ENCODE data around the gene HAS3. TPM values are rescaled to one million over a fixed set of nuclear protein-coding genes. Genes with fewer than 3 reads are reported as not detected.

HAS3 gene
- total RNA-seq, 1 experiment from 2014 or later: 100 TPM

DNA sequence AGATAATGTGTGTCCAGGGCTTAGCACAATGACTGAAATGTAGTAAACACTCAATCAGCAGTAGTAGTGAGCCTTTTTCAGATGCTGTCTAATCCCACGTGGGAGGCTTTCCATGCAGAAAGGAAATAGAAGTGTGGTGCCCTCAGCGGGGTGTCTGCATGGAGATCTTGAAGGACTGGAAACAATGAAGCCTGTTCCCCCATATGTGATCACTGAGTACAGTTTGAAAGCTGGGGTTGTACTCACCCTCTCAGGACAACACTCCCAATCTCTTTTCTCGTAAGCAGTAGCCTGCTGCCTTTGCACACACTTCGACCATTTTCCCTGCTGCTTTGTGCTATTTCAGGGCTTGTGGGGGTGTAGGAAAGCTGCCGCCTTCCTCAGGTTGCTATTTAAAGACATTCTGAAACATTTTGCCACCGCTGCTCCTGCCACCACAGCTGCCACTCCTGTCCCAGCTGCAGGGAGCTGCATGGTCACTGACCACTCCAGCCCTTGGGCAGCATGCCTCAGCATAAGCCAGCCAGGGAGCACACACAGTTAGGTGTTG is 40.6 kb upstream of the HAS3 start:
- Histone ChIP-seq H3K4me1 (ENCODE audit: insufficient read depth, low read length) (peaks cover 12% of the 10 kb centered on the region; the same call in 1 of the 2 replicates), H2BK15ac (ENCODE audit: low read depth, low read length) (no peak overlapping the region), H3K4me2 (ENCODE audit: insufficient read depth, insufficient read length, low read length) (no peak overlapping the region), H2AFZ (ENCODE audit: low read length) (no peak overlapping the region), H3K79me1 (ENCODE audit: insufficient read depth, low read depth, low read length, poor library complexity, severe bottlenecking) (no peaks in the 10 kb centered on the region), H2AK5ac (ENCODE audit: insufficient read length, low read length) (no peak overlapping the region), H2BK5ac (ENCODE audit: insufficient read length, low read length) (no peak overlapping the region), H3K23me2 (ENCODE audit: insufficient read length, low read depth, low read length, poor library complexity, severe bottlenecking) (no peaks in the 10 kb centered on the region), H4K5ac (ENCODE audit: insufficient read length, low read depth, low read length) (no peak overlapping the region), H2BK120ac (ENCODE audit: low read depth, low read length, poor library complexity, severe bottlenecking) (no peak overlapping the region), H3T11ph (ENCODE audit: low read length) (no peak overlapping the region), H4K91ac (ENCODE audit: insufficient read length, low read depth, low read length) (no peak overlapping the region), H3K27me3 (ENCODE audit: insufficient read depth, low read length) (no peaks in the 10 kb centered on the region), H3K27ac (ENCODE audit: insufficient read length, low read depth, low read length) (no peak overlapping the region), H3K18ac (ENCODE audit: insufficient read length, low read depth, low read length) (peak overlapping the region; percentile 32), H4K20me1 (ENCODE audit: control insufficient read depth, insufficient read depth, insufficient read length) (no peaks in the 10 kb centered on the region), H3K14ac (ENCODE audit: insufficient read depth, low read length) (peak overlapping the region; percentile 3; the same call in 1 of the 2 replicates), H3K79me2 (ENCODE audit: insufficient read depth, low read length) (no peaks in the 10 kb centered on the region), H2BK20ac (ENCODE audit: low read depth, low read length, poor library complexity, severe bottlenecking) (no peak overlapping the region), H3K9me3 (ENCODE audit: control insufficient read depth, low read depth, low read length) (no peaks in the 10 kb centered on the region), H2BK12ac (ENCODE audit: insufficient read length, low read depth, low read length) (no peak overlapping the region), H4K8ac (replicated peaks; ENCODE audit: insufficient read length, low read depth, low read length) (no peak overlapping the region), H3K56ac (ENCODE audit: insufficient read length, low read depth, low read length) (no peak overlapping the region), H3K9ac (ENCODE audit: extremely low read depth, insufficient read length, low read length) (no peak overlapping the region), H3K23ac (ENCODE audit: insufficient read length, low read depth, low read length) (no peak overlapping the region), H3K4ac (ENCODE audit: low read depth, low read length) (no peak overlapping the region)
- H3K36me3 Mint-ChIP-seq (ENCODE audit: insufficient read depth in 1 of 3, low read depth in 3 of 3): 0 out of 7 replicates have a peak, but pooled peaks cover 0 to 2% (median 0%) of the 10 kb centered on the region in 3 experiments
- WGBS (ENCODE audit: extremely low coverage, insufficient read length, low lambda C conversion rate): no CpG with 5 or more reads among the region's 6 CpGs
- no peak for DNase-seq
- TF ChIP-seq, protein P1, sequence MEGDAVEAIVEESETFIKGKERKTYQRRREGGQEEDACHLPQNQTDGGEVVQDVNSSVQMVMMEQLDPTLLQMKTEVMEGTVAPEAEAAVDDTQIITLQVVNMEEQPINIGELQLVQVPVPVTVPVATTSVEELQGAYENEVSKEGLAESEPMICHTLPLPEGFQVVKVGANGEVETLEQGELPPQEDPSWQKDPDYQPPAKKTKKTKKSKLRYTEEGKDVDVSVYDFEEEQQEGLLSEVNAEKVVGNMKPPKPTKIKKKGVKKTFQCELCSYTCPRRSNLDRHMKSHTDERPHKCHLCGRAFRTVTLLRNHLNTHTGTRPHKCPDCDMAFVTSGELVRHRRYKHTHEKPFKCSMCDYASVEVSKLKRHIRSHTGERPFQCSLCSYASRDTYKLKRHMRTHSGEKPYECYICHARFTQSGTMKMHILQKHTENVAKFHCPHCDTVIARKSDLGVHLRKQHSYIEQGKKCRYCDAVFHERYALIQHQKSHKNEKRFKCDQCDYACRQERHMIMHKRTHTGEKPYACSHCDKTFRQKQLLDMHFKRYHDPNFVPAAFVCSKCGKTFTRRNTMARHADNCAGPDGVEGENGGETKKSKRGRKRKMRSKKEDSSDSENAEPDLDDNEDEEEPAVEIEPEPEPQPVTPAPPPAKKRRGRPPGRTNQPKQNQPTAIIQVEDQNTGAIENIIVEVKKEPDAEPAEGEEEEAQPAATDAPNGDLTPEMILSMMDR (conservative IDR thresholded peaks at IDR 0.05): no peak
- H3K27me3 Mint-ChIP-seq (ENCODE audit: low read depth): no peaks in the 10 kb centered on the region; the same call in 1 of the 2 replicates
- H3K4me1 Mint-ChIP-seq: peaks cover 21 to 26% of the 10 kb centered on the region in 2 experiments
- H3K4me3 Mint-ChIP-seq: no peak overlapping the region
- H3K9me3 Mint-ChIP-seq: no peaks in the 10 kb centered on the region
- no peak overlapping the region for H3K27ac Mint-ChIP-seq

Data from H9 (cell line).